ENCODE results near the gene DNAH11. TPM values are rescaled to one million over a fixed set of nuclear protein-coding genes. Genes with fewer than 3 reads are reported as not detected.

DNAH11 gene
- total RNA-seq, 1 experiment from 2014 or later: 2.0 TPM

DNA sequence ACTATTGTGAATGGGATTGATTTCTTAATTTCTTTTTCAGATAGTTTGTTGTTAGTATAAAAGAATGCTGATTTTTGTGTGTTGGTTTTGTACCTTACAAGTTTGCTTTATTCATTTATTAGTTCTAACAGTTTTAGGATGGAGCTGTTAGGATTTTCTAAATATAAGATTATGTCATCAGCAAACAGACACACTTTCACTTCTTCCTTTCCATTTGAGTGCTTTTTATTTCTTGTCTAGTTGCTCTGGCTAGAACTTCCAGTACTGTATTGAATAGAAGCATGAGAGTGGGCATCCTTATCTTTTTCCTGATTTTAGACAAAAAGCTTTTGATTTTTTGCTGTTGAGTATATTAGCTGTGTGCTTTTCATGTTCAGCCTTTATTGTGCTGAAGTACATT is 81.5 kb downstream of the DNAH11 start:
- peaks cover 9% of the 10 kb centered on the region for H3K4me1 Mint-ChIP-seq (ENCODE audit: low read depth, unreplicated experiment)
- no peak overlapping the region for H3K4me3 ChIP-seq (ENCODE audit: low read depth, low read length)
- H3K9me3 ChIP-seq: no peaks in the 10 kb centered on the region
- H3K27ac Mint-ChIP-seq (ENCODE audit: unreplicated experiment): no peak overlapping the region
- TF ChIP-seq, protein P1, sequence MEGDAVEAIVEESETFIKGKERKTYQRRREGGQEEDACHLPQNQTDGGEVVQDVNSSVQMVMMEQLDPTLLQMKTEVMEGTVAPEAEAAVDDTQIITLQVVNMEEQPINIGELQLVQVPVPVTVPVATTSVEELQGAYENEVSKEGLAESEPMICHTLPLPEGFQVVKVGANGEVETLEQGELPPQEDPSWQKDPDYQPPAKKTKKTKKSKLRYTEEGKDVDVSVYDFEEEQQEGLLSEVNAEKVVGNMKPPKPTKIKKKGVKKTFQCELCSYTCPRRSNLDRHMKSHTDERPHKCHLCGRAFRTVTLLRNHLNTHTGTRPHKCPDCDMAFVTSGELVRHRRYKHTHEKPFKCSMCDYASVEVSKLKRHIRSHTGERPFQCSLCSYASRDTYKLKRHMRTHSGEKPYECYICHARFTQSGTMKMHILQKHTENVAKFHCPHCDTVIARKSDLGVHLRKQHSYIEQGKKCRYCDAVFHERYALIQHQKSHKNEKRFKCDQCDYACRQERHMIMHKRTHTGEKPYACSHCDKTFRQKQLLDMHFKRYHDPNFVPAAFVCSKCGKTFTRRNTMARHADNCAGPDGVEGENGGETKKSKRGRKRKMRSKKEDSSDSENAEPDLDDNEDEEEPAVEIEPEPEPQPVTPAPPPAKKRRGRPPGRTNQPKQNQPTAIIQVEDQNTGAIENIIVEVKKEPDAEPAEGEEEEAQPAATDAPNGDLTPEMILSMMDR (IDR thresholded peaks at IDR 0.05; ENCODE audit: insufficient read depth in 1 of 2, low read depth in 1 of 2, low read length in 1 of 2, severe bottlenecking in 1 of 2, unreplicated experiment in 1 of 2): no peak
- intact Hi-C loops (cut with micrococcal nuclease; ENCODE audit: unreplicated experiment): no loop called here
- ChIA-PET POLR2A (no interaction called here), CTCF (no interaction called here)
- H3K27me3 ChIP-seq (replicated peaks; ENCODE audit: control insufficient read depth, insufficient read depth, low read length): no peaks in the 10 kb centered on the region
- no peak overlapping the region for H3K4me3 Mint-ChIP-seq (ENCODE audit: unreplicated experiment)
- no peak for DNase-seq
- H3K27me3 Mint-ChIP-seq (ENCODE audit: insufficient read depth, unreplicated experiment): no peaks in the 10 kb centered on the region
- H3K36me3 Mint-ChIP-seq (ENCODE audit: insufficient read depth, unreplicated experiment): no peaks in the 10 kb centered on the region
- no peaks in the 10 kb centered on the region for H3K36me3 ChIP-seq (ENCODE audit: control insufficient read depth, insufficient read depth, low read length)
- H3K9me3 Mint-ChIP-seq (ENCODE audit: unreplicated experiment): peaks cover 13% of the 10 kb centered on the region
- no TSS peak for BruUV-seq (replicated peaks)
- peaks cover 3% of the 10 kb centered on the region; the same call in 1 of the 2 replicates for H3K4me1 ChIP-seq

DNA sequence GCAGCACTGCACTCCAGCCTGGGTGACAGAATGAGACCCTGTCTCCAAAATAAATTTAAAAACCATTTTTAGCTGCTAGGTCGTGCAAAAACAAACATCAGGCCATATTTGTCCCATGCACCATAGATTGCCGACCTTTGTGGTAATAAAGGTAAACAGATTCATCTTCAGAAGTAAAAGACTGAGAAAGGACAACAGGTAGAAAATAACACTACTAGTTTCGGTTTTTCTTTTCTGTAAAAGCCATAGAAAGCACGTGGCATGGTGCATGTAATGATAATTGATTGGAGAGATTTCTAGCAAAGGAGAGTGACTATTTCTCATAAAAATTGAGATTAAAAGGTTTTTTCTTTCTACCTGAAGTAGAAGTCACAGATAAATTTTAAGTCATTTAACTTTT is 93.9 kb downstream of the DNAH11 start:
- ChIA-PET POLR2A (no interaction called here), CTCF (no interaction called here)

DNA sequence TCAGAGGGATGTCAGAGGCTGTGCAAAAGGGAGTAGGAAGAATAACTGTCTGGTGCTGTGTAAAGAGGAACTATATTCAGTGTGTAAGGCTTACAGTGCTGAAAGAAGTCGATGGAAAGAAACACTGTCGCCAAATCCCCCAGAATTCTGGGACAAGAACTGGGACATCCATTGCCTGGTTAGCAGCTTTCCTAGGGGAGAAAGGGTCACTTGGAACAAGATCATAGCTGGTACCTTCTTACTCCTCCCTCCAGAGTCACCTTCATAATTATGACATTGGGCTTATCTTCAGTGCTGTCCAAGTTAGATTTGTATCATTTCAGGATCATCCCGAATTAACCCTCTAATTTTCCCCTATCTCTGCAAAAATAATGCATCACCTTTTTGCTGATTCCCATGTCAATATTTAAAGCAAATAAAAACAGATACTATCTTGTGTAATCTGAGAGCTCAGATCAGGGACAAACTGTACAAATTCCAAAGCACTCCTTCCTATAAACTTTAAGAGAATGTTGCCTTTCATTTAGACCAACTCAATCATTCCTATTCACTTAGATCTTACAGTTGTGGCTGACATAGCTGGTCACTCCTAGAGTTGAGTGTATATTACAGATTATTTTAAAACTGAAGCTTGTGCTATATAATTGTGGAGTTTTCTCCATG is 96.5 kb downstream of the DNAH11 start:
- H3K36me3 ChIP-seq (ENCODE audit: control insufficient read depth, insufficient read depth, low read length): no peaks in the 10 kb centered on the region
- TF ChIP-seq, protein P1 (IDR thresholded peaks at IDR 0.05; ENCODE audit: insufficient read depth in 1 of 2, low read depth in 1 of 2, low read length in 1 of 2, severe bottlenecking in 1 of 2, unreplicated experiment in 1 of 2): no peak
- H3K36me3 Mint-ChIP-seq (ENCODE audit: insufficient read depth, unreplicated experiment): no peaks in the 10 kb centered on the region
- intact Hi-C loops (cut with micrococcal nuclease; ENCODE audit: unreplicated experiment): no loop called here
- no peaks in the 10 kb centered on the region for H3K27me3 Mint-ChIP-seq (ENCODE audit: insufficient read depth, unreplicated experiment)
- no peaks in the 10 kb centered on the region for H3K9me3 Mint-ChIP-seq (ENCODE audit: unreplicated experiment)
- H3K27ac Mint-ChIP-seq (ENCODE audit: unreplicated experiment): no peak overlapping the region
- no peak for DNase-seq
- no peak overlapping the region for H3K4me3 ChIP-seq (ENCODE audit: low read depth, low read length)
- H3K4me1 Mint-ChIP-seq (ENCODE audit: low read depth, unreplicated experiment): peaks cover 11% of the 10 kb centered on the region
- H3K9me3 ChIP-seq: no peaks in the 10 kb centered on the region
- ChIA-PET CTCF (no interaction called here), POLR2A (no interaction called here)
- H3K4me1 ChIP-seq: no peaks in the 10 kb centered on the region
- H3K4me3 Mint-ChIP-seq (ENCODE audit: unreplicated experiment): no peak overlapping the region
- H3K27me3 ChIP-seq (replicated peaks; ENCODE audit: control insufficient read depth, insufficient read depth, low read length): no peaks in the 10 kb centered on the region
- BruUV-seq (replicated peaks): no TSS peak

More for the DNA sequence above, 93.9 kb downstream of the DNAH11 start:
- intact Hi-C loops (cut with micrococcal nuclease; ENCODE audit: unreplicated experiment): no loop called here
- H3K4me3 ChIP-seq (ENCODE audit: low read depth, low read length): no peak overlapping the region
- Mint-ChIP-seq H3K27me3 (ENCODE audit: insufficient read depth, unreplicated experiment) (no peaks in the 10 kb centered on the region), H3K27ac (ENCODE audit: unreplicated experiment) (no peak overlapping the region), H3K36me3 (ENCODE audit: insufficient read depth, unreplicated experiment) (no peaks in the 10 kb centered on the region), H3K4me3 (ENCODE audit: unreplicated experiment) (no peak overlapping the region), H3K9me3 (ENCODE audit: unreplicated experiment) (peaks cover 16% of the 10 kb centered on the region), H3K4me1 (ENCODE audit: low read depth, unreplicated experiment) (peaks cover 11% of the 10 kb centered on the region)
- DNase-seq: no peak
- BruUV-seq (replicated peaks): no TSS peak
- H3K4me1 ChIP-seq: no peaks in the 10 kb centered on the region
- no peaks in the 10 kb centered on the region for H3K36me3 ChIP-seq (ENCODE audit: control insufficient read depth, insufficient read depth, low read length)
- TF ChIP-seq, protein P1 (IDR thresholded peaks at IDR 0.05; ENCODE audit: insufficient read depth in 1 of 2, low read depth in 1 of 2, low read length in 1 of 2, severe bottlenecking in 1 of 2, unreplicated experiment in 1 of 2): no peak
- H3K27me3 ChIP-seq (replicated peaks; ENCODE audit: control insufficient read depth, insufficient read depth, low read length): no peaks in the 10 kb centered on the region
- H3K9me3 ChIP-seq: no peaks in the 10 kb centered on the region; the same call in 1 of the 2 replicates

Data from Caco-2 (cell line).